ENCODE results near the gene MYO5A. TPM values are rescaled to one million over a fixed set of nuclear protein-coding genes. Genes with fewer than 3 reads are reported as not detected.

MYO5A gene
- total RNA-seq, 4 donors from 2014 or later, result 8.9 to 65.2 (median 12.7) TPM

DNA sequence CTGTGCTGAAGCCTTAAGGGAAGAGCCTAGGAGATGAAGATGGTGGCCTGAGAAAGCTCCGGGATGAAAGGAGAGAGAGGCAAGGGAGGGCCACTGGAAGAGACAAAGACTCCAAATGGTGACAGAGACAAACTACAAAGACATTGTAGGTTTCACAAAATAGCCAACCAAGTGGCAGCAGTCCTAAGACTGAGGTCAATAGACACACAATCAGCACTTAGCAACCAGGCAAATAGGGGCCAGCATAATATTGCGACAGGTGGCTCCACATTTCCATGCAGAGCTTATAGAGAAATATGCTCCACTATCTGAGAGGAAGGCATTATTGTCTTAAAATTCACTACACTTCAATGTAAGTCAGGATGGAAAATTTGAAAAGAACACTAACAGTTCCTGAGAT is 211.0 kb downstream of the MYO5A start:
- no peak for DNase-seq
- Histone ChIP-seq H3K27me3 (no peaks in the 10 kb centered on the region), H3K9me3 (no peaks in the 10 kb centered on the region), H3K36me3 (peaks cover 0 to 21% (median 0%) of the 10 kb centered on the region in 3 donors), H3K27ac (no peak overlapping the region), H3K4me1 (no peaks in the 10 kb centered on the region), H3K4me3 (no peak overlapping the region)
- TF ChIP-seq POLR2A (IDR thresholded peaks at IDR 0.05), result no peak
- TF ChIP-seq, protein P1, sequence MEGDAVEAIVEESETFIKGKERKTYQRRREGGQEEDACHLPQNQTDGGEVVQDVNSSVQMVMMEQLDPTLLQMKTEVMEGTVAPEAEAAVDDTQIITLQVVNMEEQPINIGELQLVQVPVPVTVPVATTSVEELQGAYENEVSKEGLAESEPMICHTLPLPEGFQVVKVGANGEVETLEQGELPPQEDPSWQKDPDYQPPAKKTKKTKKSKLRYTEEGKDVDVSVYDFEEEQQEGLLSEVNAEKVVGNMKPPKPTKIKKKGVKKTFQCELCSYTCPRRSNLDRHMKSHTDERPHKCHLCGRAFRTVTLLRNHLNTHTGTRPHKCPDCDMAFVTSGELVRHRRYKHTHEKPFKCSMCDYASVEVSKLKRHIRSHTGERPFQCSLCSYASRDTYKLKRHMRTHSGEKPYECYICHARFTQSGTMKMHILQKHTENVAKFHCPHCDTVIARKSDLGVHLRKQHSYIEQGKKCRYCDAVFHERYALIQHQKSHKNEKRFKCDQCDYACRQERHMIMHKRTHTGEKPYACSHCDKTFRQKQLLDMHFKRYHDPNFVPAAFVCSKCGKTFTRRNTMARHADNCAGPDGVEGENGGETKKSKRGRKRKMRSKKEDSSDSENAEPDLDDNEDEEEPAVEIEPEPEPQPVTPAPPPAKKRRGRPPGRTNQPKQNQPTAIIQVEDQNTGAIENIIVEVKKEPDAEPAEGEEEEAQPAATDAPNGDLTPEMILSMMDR (IDR thresholded peaks at IDR 0.05), result no peak

DNA sequence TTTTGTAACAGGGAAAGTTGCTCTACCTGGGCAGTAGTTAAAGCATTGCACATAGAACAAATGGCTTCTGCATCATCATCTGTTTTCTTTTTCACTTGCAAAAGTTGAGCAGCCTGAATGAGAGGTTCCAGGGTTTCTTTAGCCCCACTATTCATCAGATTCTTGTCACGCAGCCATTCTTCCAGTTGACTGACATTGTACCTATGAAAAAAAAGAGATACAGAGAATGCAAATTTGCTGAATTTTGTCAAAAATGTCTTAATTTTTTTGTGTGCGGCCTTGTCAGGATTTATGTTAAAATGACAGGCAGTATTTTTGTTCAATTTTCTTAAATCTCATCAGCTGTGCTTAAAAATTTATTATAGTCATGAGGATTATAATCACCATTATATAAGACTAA is 211.7 kb downstream of the MYO5A start:
- H3K36me3 ChIP-seq, result peaks cover 0 to 24% (median 0%) of the 10 kb centered on the region in 3 donors
- no peaks in the 10 kb centered on the region for H3K27me3 ChIP-seq
- H3K9me3 ChIP-seq, result no peaks in the 10 kb centered on the region
- H3K4me3 ChIP-seq, result no peak overlapping the region
- H3K27ac ChIP-seq, result no peak overlapping the region
- H3K4me1 ChIP-seq, result no peaks in the 10 kb centered on the region
- TF ChIP-seq, protein P1 (IDR thresholded peaks at IDR 0.05), result no peak
- TF ChIP-seq POLR2A (IDR thresholded peaks at IDR 0.05), result no peak
- DNase-seq, result no peak

DNA sequence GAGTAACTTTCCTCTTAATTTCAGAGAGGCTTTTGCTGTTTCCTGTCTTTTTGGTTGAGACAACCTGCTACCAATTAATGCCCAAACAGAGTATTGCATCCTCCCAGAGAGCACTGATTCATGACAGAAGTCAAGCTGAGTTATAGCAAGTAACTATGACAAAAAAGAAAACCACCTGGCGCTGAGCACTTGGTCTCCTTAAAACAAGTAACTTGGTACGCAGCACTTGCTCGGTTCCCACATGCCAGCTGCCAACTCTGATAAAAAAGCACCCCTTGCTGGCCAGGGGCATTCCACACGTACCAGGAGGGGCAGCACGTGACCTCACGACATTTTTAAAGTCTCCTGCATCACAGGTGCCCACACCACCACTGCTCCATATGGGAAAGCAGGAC is 219.5 kb downstream of the MYO5A start:
- H3K4me1 ChIP-seq, result no peaks in the 10 kb centered on the region
- H3K4me3 ChIP-seq, result no peak overlapping the region
- TF ChIP-seq POLR2A (IDR thresholded peaks at IDR 0.05), result no peak
- TF ChIP-seq, protein P1 (IDR thresholded peaks at IDR 0.05), result no peak
- H3K36me3 ChIP-seq, result peaks cover 0 to 3% (median 0%) of the 10 kb centered on the region in 3 donors
- DNase-seq, result no peak
- H3K9me3 ChIP-seq, result no peaks in the 10 kb centered on the region
- no peaks in the 10 kb centered on the region for H3K27me3 ChIP-seq
- peak overlapping the region in 1 of 4 donors; percentile 63 for H3K27ac ChIP-seq

DNA sequence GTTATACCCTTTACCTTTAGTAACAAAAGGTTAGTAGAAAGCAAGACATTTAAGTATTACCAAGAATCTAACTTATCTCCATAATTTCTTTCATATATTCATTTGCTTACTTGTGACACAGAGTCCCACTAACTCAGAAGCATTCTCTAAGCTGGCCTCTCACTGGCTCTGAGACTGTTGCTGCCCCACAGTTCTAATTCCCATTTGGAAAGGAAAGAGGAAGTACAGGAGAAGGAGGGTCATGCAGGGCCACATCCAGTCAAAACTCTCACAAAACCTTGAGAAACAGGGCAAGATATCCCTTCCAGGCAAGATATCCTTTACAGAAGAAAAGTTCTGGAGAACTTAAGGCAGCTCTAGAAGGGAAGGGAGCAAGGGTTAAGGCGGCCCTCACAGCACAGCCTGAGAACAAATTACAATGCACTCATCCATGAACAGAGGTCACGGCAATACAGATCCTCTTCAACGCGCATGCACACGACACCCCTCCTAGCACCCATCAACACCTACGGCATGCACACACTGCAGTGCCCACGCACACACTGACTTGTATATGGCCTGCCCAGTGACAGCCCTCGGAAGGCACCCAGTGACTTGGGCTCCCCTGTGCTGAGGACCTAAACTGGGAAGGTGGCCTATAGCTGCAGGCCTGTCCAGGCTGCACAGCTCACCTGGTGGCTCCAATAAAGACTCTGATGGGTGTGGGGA is 220.1 kb downstream of the MYO5A start:
- H3K27me3 ChIP-seq, result no peaks in the 10 kb centered on the region
- no peaks in the 10 kb centered on the region for H3K9me3 ChIP-seq
- peaks cover 0 to 3% (median 0%) of the 10 kb centered on the region in 3 donors for H3K36me3 ChIP-seq
- H3K4me1 ChIP-seq, result no peaks in the 10 kb centered on the region
- no peak for TF ChIP-seq POLR2A (IDR thresholded peaks at IDR 0.05)
- TF ChIP-seq, protein P1 (IDR thresholded peaks at IDR 0.05), result no peak
- H3K27ac ChIP-seq, result peak overlapping the region in 1 of 4 donors; percentile 63
- peak in 1 of 3 donors; percentile 48 for DNase-seq
- no peak overlapping the region for H3K4me3 ChIP-seq

DNA sequence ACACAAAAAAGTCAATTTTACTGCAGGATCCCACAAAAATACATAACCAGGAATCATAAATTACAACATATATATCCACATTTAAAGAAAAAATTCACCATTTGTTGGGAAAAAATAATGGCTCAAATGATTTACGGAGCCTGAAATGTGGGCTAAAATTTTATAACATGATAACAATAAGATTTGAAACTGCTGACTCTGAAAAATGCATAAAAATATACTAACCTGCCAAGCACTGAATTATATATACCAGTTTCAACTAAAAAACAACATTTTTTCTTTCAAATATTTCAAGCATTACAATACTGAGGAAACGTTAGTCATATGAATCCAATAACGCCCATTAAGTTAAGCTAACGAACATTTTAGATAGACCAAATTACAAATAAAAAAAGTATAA is 220.8 kb downstream of the MYO5A start:
- TF ChIP-seq, protein P1 (IDR thresholded peaks at IDR 0.05), result no peak
- TF ChIP-seq POLR2A (IDR thresholded peaks at IDR 0.05), result no peak
- peaks cover 0 to 3% (median 0%) of the 10 kb centered on the region in 3 donors for H3K36me3 ChIP-seq
- H3K4me1 ChIP-seq, result no peaks in the 10 kb centered on the region
- H3K9me3 ChIP-seq, result no peaks in the 10 kb centered on the region
- no peak for DNase-seq
- H3K27ac ChIP-seq, result no peak overlapping the region
- no peak overlapping the region for H3K4me3 ChIP-seq
- H3K27me3 ChIP-seq, result no peaks in the 10 kb centered on the region

Data from Peyer's patch (tissue), 4 donors.